ENCODE data around the gene RCAN2.

RCAN2 gene

GRCh38 chr6:46244670-46245069 lies 246.6 kb downstream of the RCAN2 start:
- no peak for DNase-seq

- DNase-seq = no peak
These were observed 247.5 kb downstream of the RCAN2 start for GRCh38 chr6:46243754-46244153.

GRCh38 chr6:46242921-46243320 lies 248.3 kb downstream of the RCAN2 start:
- no peak for DNase-seq

GRCh38 chr6:46240866-46241565 lies 250.2 kb downstream of the RCAN2 start:
- DNase-seq = no peak

GRCh38 chr6:46236752-46237151 lies 254.5 kb downstream of the RCAN2 start:
- DNase-seq = no peak

- DNase-seq = no peak
These were observed 256.0 kb downstream of the RCAN2 start for GRCh38 chr6:46235242-46235641.

- no peak for DNase-seq
These were observed 256.5 kb downstream of the RCAN2 start for GRCh38 chr6:46234700-46235099.

- no peak for DNase-seq
These were observed 257.1 kb downstream of the RCAN2 start for GRCh38 chr6:46234156-46234556.

- no peak for DNase-seq
These were observed 258.1 kb downstream of the RCAN2 start for GRCh38 chr6:46233129-46233528.

GRCh38 chr6:46222286-46222685 lies 269.0 kb downstream of the RCAN2 start:
- no peak for DNase-seq

- no peak for DNase-seq
These were observed 269.9 kb downstream of the RCAN2 start for GRCh38 chr6:46221222-46221793.

GRCh38 chr6:46220352-46221221 lies 270.7 kb downstream of the RCAN2 start:
- no peak for DNase-seq

- no peak for DNase-seq
These were observed 271.6 kb downstream of the RCAN2 start for GRCh38 chr6:46219661-46220060.

GRCh38 chr6:46218457-46218856 lies 272.8 kb downstream of the RCAN2 start:
- no peak for DNase-seq

- DNase-seq = no peak
These were observed 273.5 kb downstream of the RCAN2 start for GRCh38 chr6:46217671-46218131.

- no peak for DNase-seq
These were observed 274.4 kb downstream of the RCAN2 start for GRCh38 chr6:46216879-46217278.

- DNase-seq = no peak
These were observed 275.5 kb downstream of the RCAN2 start for GRCh38 chr6:46215777-46216176.

- DNase-seq = no peak
These were observed 276.0 kb downstream of the RCAN2 start for GRCh38 chr6:46215213-46215612.

GRCh38 chr6:46211917-46212316 lies 279.3 kb downstream of the RCAN2 start:
- DNase-seq = no peak

GRCh38 chr6:46210294-46210693 lies 281.0 kb downstream of the RCAN2 start:
- no peak for DNase-seq

GRCh38 chr6:46208303-46208702 lies 282.9 kb downstream of the RCAN2 start:
- DNase-seq = no peak

GRCh38 chr6:46207174-46207573 lies 284.1 kb downstream of the RCAN2 start:
- DNase-seq = no peak

- DNase-seq = no peak
These were observed 286.2 kb downstream of the RCAN2 start for GRCh38 chr6:46204880-46205650.

All from NK-92 treated with Interleukin-12 subunit alpha and Interleukin-12 subunit beta, amount 100 ng/mL, for 24 hours (cell line).